ENCODE data around the gene PITPNC1. TPM values are rescaled to one million over a fixed set of nuclear protein-coding genes. Genes with fewer than 3 reads are reported as not detected.

The PITPNC1 gene
- polyA plus RNA-seq, 1 of the 3 experiments (the other 2 are of a cell fraction), result 18.4 TPM

DNA sequence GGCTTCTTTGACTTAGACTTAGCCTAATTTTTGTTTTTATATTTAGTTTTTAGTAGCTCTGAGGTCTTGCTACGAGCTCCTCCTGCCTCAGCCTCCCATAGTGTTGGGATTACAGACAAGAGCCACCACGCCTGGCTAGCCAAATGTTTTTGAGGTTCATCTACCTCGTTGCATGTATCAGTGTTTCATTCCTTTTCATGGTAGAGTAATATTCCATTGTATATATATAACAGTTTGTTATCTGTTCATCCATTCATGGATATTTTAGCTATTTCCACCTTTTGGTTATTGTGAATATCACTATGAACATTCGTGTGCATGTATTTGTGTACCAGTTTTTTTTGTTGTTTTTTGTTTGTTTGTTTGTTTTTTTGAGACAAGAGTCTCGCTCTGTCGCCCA, 352.8 kb downstream of the PITPNC1 start:
- 97% methylated on average over 6 of the region's 6 CpGs for WGBS (ENCODE audit: low lambda C conversion rate)
- Histone ChIP-seq H3K36me3 (replicated peaks in 1 of 2; ENCODE audit: control insufficient read depth in 1 of 2, insufficient read depth in 2 of 2, low read length in 1 of 2) (peaks cover 63 to 86% of the 10 kb centered on the region in 2 experiments), H3K27me3 (ENCODE audit: insufficient read depth) (no peaks in the 10 kb centered on the region), H3K4me3 (ENCODE audit: low read depth in 2 of 2, low read length in 1 of 2) (no peak overlapping the region), H3K9ac (no peak overlapping the region), H4K20me1 (ENCODE audit: insufficient read depth) (no peaks in the 10 kb centered on the region), H3K4me1 (ENCODE audit: control insufficient read depth in 1 of 2, insufficient read depth in 2 of 2, low read depth in 1 of 2, low read length in 1 of 2) (no peaks in the 10 kb centered on the region), H3K9me2 (no peaks in the 10 kb centered on the region), H2AFZ (ENCODE audit: low read depth) (no peak overlapping the region), H3K4me2 (no peak overlapping the region), H3K27ac (ENCODE audit: low read depth in 2 of 2, low read length in 1 of 2) (no peak overlapping the region), H3F3A (replicated peaks; ENCODE audit: insufficient read depth) (no peaks in the 10 kb centered on the region), H3K79me2 (ENCODE audit: insufficient read depth) (peaks cover 58% of the 10 kb centered on the region), H3K9me3 (no peaks in the 10 kb centered on the region)
- ChIA-PET CTCF (interaction anchor here (1.2 kb wide), 1 partner anchor 11 kb away, joined by 3 read pairs; no protein-coding TSS in a partner anchor), POLR2A (no interaction called here)
- TF ChIP-seq TEAD4 (IDR thresholded peaks at IDR 0.05; ENCODE audit: borderline replicate concordance, insufficient read depth), result no peak
- no peak for DNase-seq

DNA sequence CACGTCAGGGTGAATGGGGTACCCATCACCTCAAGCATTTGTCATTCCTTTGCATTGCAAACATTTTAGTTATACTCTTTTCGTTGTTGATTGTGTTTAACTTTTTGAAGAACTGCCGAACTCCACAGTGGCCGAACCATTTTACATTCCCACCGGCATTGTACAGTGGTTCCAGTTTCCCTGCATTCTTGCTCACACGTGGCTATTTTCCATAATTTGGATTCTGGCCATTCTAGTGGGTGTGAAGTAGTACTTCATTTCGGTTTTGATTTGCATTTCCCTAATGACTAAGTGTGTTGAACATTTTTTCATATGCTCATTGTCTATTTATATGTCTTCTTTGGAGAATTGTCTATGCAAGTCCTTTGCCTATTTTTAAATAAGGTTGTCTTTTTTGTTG, 353.6 kb downstream of the PITPNC1 start:
- DNase-seq, result no peak
- Histone ChIP-seq H3K27ac (ENCODE audit: low read depth in 2 of 2, low read length in 1 of 2) (no peak overlapping the region), H3K4me3 (ENCODE audit: low read depth in 2 of 2, low read length in 1 of 2) (no peak overlapping the region), H4K20me1 (ENCODE audit: insufficient read depth) (no peaks in the 10 kb centered on the region), H2AFZ (ENCODE audit: low read depth) (no peak overlapping the region), H3K36me3 (replicated peaks in 1 of 2; ENCODE audit: control insufficient read depth in 1 of 2, insufficient read depth in 2 of 2, low read length in 1 of 2) (peaks cover 63 to 84% of the 10 kb centered on the region in 2 experiments), H3K4me1 (ENCODE audit: control insufficient read depth in 1 of 2, insufficient read depth in 2 of 2, low read depth in 1 of 2, low read length in 1 of 2) (no peaks in the 10 kb centered on the region), H3K9me2 (no peaks in the 10 kb centered on the region), H3F3A (replicated peaks; ENCODE audit: insufficient read depth) (no peaks in the 10 kb centered on the region), H3K4me2 (no peak overlapping the region), H3K9ac (no peak overlapping the region), H3K27me3 (ENCODE audit: insufficient read depth) (no peaks in the 10 kb centered on the region), H3K79me2 (ENCODE audit: insufficient read depth) (peaks cover 58% of the 10 kb centered on the region), H3K9me3 (no peaks in the 10 kb centered on the region)
- 82% methylated on average over 7 of the region's 7 CpGs for WGBS (ENCODE audit: low lambda C conversion rate)
- TF ChIP-seq EP300 (IDR thresholded peaks at IDR 0.05; ENCODE audit: borderline replicate concordance in 1 of 2, low read depth in 1 of 2, low read length in 1 of 2) (no peak), SIN3A (IDR thresholded peaks at IDR 0.05; ENCODE audit: borderline replicate concordance, low read depth, low read length) (no peak), FOXM1 (IDR thresholded peaks at IDR 0.05; ENCODE audit: low read depth) (no peak), RFX5 (IDR thresholded peaks at IDR 0.05; ENCODE audit: low read length) (no peak), EZH2phosphoT487 (IDR thresholded peaks at IDR 0.05; ENCODE audit: borderline replicate concordance, low read depth) (no peak), GATA2 (CRISPR knock-in tag; IDR thresholded peaks at IDR 0.05) (no peak), TCF12 (IDR thresholded peaks at IDR 0.05) (no peak), IRF3 (IDR thresholded peaks at IDR 0.05; ENCODE audit: low read depth, low read length) (no peak), MXI1 (IDR thresholded peaks at IDR 0.05; ENCODE audit: low read depth, low read length) (no peak), YY1 (IDR thresholded peaks at IDR 0.05; ENCODE audit: low read depth) (no peak), USF1 (IDR thresholded peaks at IDR 0.05; ENCODE audit: borderline replicate concordance, low read depth) (no peak), FOXJ3 (CRISPR knock-in tag; IDR thresholded peaks at IDR 0.05) (no peak)
- TF ChIP-seq, protein P1, sequence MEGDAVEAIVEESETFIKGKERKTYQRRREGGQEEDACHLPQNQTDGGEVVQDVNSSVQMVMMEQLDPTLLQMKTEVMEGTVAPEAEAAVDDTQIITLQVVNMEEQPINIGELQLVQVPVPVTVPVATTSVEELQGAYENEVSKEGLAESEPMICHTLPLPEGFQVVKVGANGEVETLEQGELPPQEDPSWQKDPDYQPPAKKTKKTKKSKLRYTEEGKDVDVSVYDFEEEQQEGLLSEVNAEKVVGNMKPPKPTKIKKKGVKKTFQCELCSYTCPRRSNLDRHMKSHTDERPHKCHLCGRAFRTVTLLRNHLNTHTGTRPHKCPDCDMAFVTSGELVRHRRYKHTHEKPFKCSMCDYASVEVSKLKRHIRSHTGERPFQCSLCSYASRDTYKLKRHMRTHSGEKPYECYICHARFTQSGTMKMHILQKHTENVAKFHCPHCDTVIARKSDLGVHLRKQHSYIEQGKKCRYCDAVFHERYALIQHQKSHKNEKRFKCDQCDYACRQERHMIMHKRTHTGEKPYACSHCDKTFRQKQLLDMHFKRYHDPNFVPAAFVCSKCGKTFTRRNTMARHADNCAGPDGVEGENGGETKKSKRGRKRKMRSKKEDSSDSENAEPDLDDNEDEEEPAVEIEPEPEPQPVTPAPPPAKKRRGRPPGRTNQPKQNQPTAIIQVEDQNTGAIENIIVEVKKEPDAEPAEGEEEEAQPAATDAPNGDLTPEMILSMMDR (IDR thresholded peaks at IDR 0.05), result no peak
- ChIA-PET CTCF (no interaction called here), POLR2A (no interaction called here)
